Tongue (tissue), 2 donors: ENCODE results near the gene ZDHHC20. TPM values are rescaled to one million over a fixed set of nuclear protein-coding genes. Genes with fewer than 3 reads are reported as not detected.

Source experiments
- DNase-seq: peaks from one replicate; pipeline ENCODE4 v3.0.0-alpha.2; 2015
- total RNA-seq: library from RNA; depleted of rRNA; stranded (reverse); fragments of >200 nt; gene quantifications from one replicate; pipeline ENCODE4 v1.2.3, GENCODE V29; 2014

The ZDHHC20 gene
- total RNA-seq = 87.8 TPM

GRCh38 chr13:21458813-21459701, at the start of gene ZDHHC20:
ZDHHC20 (minus strand) TSS chr13:21459303; CDS start chr13:21459171, 132 bp downstream.
- peak; percentile 94 for DNase-seq

- no peak for DNase-seq
Measured at GRCh38 chr13:21504379-21504778, 45.3 kb upstream of the ZDHHC20 start.

GRCh38 chr13:21501686-21502085, 42.6 kb upstream of the ZDHHC20 start:
- DNase-seq = no peak

GRCh38 chr13:21486322-21486721, 27.2 kb upstream of the ZDHHC20 start:
- no peak for DNase-seq

- DNase-seq = no peak
Measured at GRCh38 chr13:21483748-21484147, 24.6 kb upstream of the ZDHHC20 start.

GRCh38 chr13:21481359-21481758, 22.3 kb upstream of the ZDHHC20 start:
- DNase-seq = no peak

- DNase-seq = peak; percentile 91
Measured at GRCh38 chr13:21478881-21479808, 20.0 kb upstream of the ZDHHC20 start.

GRCh38 chr13:21476893-21477472, 17.9 kb upstream of the ZDHHC20 start:
- peak; percentile 89 for DNase-seq

GRCh38 chr13:21475115-21475514, 16.0 kb upstream of the ZDHHC20 start:
- no peak for DNase-seq

GRCh38 chr13:21470785-21471184, 11.7 kb upstream of the ZDHHC20 start:
- DNase-seq = no peak

GRCh38 chr13:21466527-21466926, 7.4 kb upstream of the ZDHHC20 start:
- no peak for DNase-seq

- no peak for DNase-seq
Measured at GRCh38 chr13:21465710-21466160, 6.6 kb upstream of the ZDHHC20 start.

- DNase-seq = no peak
Measured at GRCh38 chr13:21463424-21463823, 4.3 kb upstream of the ZDHHC20 start.

- DNase-seq = no peak
Measured at GRCh38 chr13:21461131-21461530, 2.0 kb upstream of the ZDHHC20 start.

- DNase-seq = peak; percentile 66
Measured at GRCh38 chr13:21458451-21458812, 671 bp downstream of the ZDHHC20 start.

GRCh38 chr13:21453387-21454081, 5.6 kb downstream of the ZDHHC20 start:
- no peak for DNase-seq

GRCh38 chr13:21450936-21451335, 8.2 kb downstream of the ZDHHC20 start:
- DNase-seq = no peak

- no peak for DNase-seq
Measured at GRCh38 chr13:21446656-21447055, 12.4 kb downstream of the ZDHHC20 start.

GRCh38 chr13:21445759-21446158, 13.3 kb downstream of the ZDHHC20 start:
- no peak for DNase-seq

- DNase-seq = no peak
Measured at GRCh38 chr13:21443171-21443570, 15.9 kb downstream of the ZDHHC20 start.

- no peak for DNase-seq
Measured at GRCh38 chr13:21436582-21436981, 22.5 kb downstream of the ZDHHC20 start.

GRCh38 chr13:21435687-21436151, 23.4 kb downstream of the ZDHHC20 start:
- no peak for DNase-seq
